CD14-positive monocyte (primary cell): ENCODE data around the gene RAE1. TPM values are rescaled to one million over a fixed set of nuclear protein-coding genes. Genes with fewer than 3 reads are reported as not detected.

ENCODE experiments used
- DNase-seq, 3 donors: peaks; one replicate each; pipeline ENCODE4 v3.0.0-alpha.2; 2011 to 2022
- H2AFZ ChIP-seq: 2 replicates; pipeline ENCODE4 v1.6.0; 2012; ENCODE audit warnings: mild to moderate bottlenecking, low read depth, low read length, inconsistent platforms; ENCODE audit not compliant: insufficient read depth, poor library complexity, severe bottlenecking
- H3K27ac ChIP-seq, 2 donors: 1 replicate in 1 of 2; 2 replicates in 1 of 2; pipeline ENCODE4 v1.5.1; 2012 to 2013; ENCODE audit warnings: low read length in 2 of 2, control low read depth in 1 of 2, inconsistent platforms in 1 of 2, low read depth in 1 of 2, mild to moderate bottlenecking in 1 of 2
- H3K27me3 ChIP-seq, 2 donors: one replicate each; pipeline versions ENCODE4 v1.6.0 to v1.6.1; 2011 to 2013; ENCODE audit warnings: low read length in 2 of 2; ENCODE audit not compliant: control insufficient read depth in 2 of 2, insufficient read depth in 2 of 2
- H3K36me3 ChIP-seq, 2 donors: replicated peaks in 1 of 2; 1 replicate in 1 of 2; 2 replicates in 1 of 2; pipeline versions ENCODE4 v1.5.1 to v1.6.1; 2012 to 2013; ENCODE audit warnings: low read length in 2 of 2, control low read depth in 1 of 2, inconsistent platforms in 1 of 2, mild to moderate bottlenecking in 1 of 2; ENCODE audit not compliant: insufficient read depth in 2 of 2, control insufficient read depth in 1 of 2
- H3K4me1 ChIP-seq, 2 donors: 1 replicate in 1 of 2; 2 replicates in 1 of 2; pipeline versions ENCODE4 v1.5.1 to v1.6.1; 2012 to 2013; ENCODE audit warnings: low read length in 2 of 2, control low read depth in 1 of 2, inconsistent platforms in 1 of 2, mild to moderate bottlenecking in 1 of 2, moderate library complexity in 1 of 2; ENCODE audit not compliant: insufficient read depth in 2 of 2, control insufficient read depth in 1 of 2
- H3K4me2 ChIP-seq: replicated peaks from 2 replicates; pipeline ENCODE3; 2012; ENCODE audit warnings: low read length, moderate library complexity, mild to moderate bottlenecking; ENCODE audit not compliant: poor library complexity, severe bottlenecking; ENCODE audit errors: extremely low read depth
- H3K4me3 ChIP-seq, 3 experiments: fragments of 200-600 bp in 1 of 3; sonication (generic) in 1 of 3; replicated peaks in 1 of 3; 1 replicate in 2 of 3; 2 replicates in 1 of 3; pipeline ENCODE4 v1.5.1; 2011 to 2013; ENCODE audit warnings: low read length in 3 of 3, mild to moderate bottlenecking in 3 of 3, control low read depth in 2 of 3, low read depth in 2 of 3, inconsistent platforms in 1 of 3, moderate library complexity in 1 of 3
- H3K79me2 ChIP-seq: 2 replicates; pipeline ENCODE4 v1.6.0; 2012; ENCODE audit warnings: mild to moderate bottlenecking, control low read depth, inconsistent platforms, low read length, moderate library complexity; ENCODE audit not compliant: insufficient read depth
- H3K9ac ChIP-seq: 2 replicates; pipeline ENCODE4 v1.6.0; 2017; ENCODE audit warnings: low read length, mild to moderate bottlenecking; ENCODE audit not compliant: insufficient read depth, poor library complexity, severe bottlenecking
- H3K9me3 ChIP-seq, 2 donors: replicated peaks in 1 of 2; 1 replicate in 1 of 2; 2 replicates in 1 of 2; pipeline versions ENCODE4 v1.5.1 to v1.6.1; 2012 to 2013; ENCODE audit warnings: low read length in 2 of 2, control low read depth in 1 of 2; ENCODE audit not compliant: control insufficient read depth in 1 of 2, insufficient read depth in 1 of 2
- H4K20me1 ChIP-seq: 2 replicates; pipeline ENCODE4 v1.6.0; 2012; ENCODE audit warnings: mild to moderate bottlenecking, low read length, control low read depth, moderate library complexity; ENCODE audit not compliant: insufficient read depth
- H3K27ac Mint-ChIP-seq, 7 donors: one replicate each; pipeline ENCODE4 v1.8.0; 2020; ENCODE audit warnings: mild to moderate bottlenecking in 7 of 7, mixed read lengths in 7 of 7, moderate library complexity in 6 of 7, inconsistent platforms in 2 of 7
- H3K27me3 Mint-ChIP-seq, 3 donors: one replicate each; pipeline ENCODE4 v1.8.0; 2021 to 2022; ENCODE audit warnings: low read depth in 3 of 3, mild to moderate bottlenecking in 3 of 3, mixed read lengths in 3 of 3, moderate library complexity in 3 of 3, inconsistent platforms in 1 of 3
- H3K36me3 Mint-ChIP-seq, 2 donors: one replicate each; pipeline ENCODE4 v1.8.0; 2020; ENCODE audit warnings: mixed read lengths in 2 of 2, inconsistent platforms in 1 of 2, mild to moderate bottlenecking in 1 of 2
- H3K4me1 Mint-ChIP-seq: one replicate; pipeline ENCODE4 v1.8.0; 2020; ENCODE audit warnings: mild to moderate bottlenecking, mixed read lengths
- H3K4me3 Mint-ChIP-seq, 2 donors: one replicate each; pipeline ENCODE4 v1.8.0; 2020; ENCODE audit warnings: mild to moderate bottlenecking in 2 of 2, mixed read lengths in 2 of 2, moderate library complexity in 1 of 2
- H3K9me3 Mint-ChIP-seq, 7 donors: one replicate each; pipeline ENCODE4 v1.8.0; 2020 to 2022; ENCODE audit warnings: mixed read lengths in 7 of 7, mild to moderate bottlenecking in 6 of 7, moderate library complexity in 6 of 7, inconsistent platforms in 2 of 7
- CTCF ChIP-seq: fragments of 200-600 bp; IDR thresholded peaks from one replicate; pipeline ENCODE4 v1.8.0; 2022; ENCODE audit warnings: antibody characterized with exemption, mild to moderate bottlenecking
- WGBS: methylation state at CpG from one replicate; pipeline ENCODE4 v1.1.5; 2013; ENCODE audit warnings: missing lambda C conversion rate; ENCODE audit not compliant: insufficient coverage; 5-methylcytosine and 5-hydroxymethylcytosine counted together
- intact Hi-C, 2 donors: fragments of 100-400 bp; cut with micrococcal nuclease; formaldehyde crosslinking; loops; one replicate each; pipeline versions ENCODE4 v1.15.0 to v1.15.1; 2023
- polyA plus RNA-seq, 3 donors: library from polyadenylated mRNA; depleted of rRNA in 1 of 3; unstranded in 2 of 3; stranded (reverse) in 1 of 3; fragments of 300-500 nt in 2 of 3; fragments of >200 nt in 1 of 3; fragmentation: Illumina TruSeq in 2 of 3; gene quantifications; 1 replicate in 2 of 3; 2 replicates in 1 of 3; pipeline ENCODE4 v1.2.3, GENCODE V29; 2012 to 2021

The RAE1 gene
- polyA plus RNA-seq, 3 donors: 15.8 to 27.5 (median 21.7) TPM

- TF ChIP-seq CTCF: no peak
- no peak overlapping the region for H3K4me2 ChIP-seq
- peaks cover 9% of the 10 kb centered on the region for H3K4me1 Mint-ChIP-seq
- H3K4me3 Mint-ChIP-seq: no peak overlapping the region
- peak overlapping the region in 2 of 7 donors; percentile 26 to 58 for H3K27ac Mint-ChIP-seq
- H3K9ac ChIP-seq: no peak overlapping the region
- peaks cover 0 to 3% of the 10 kb centered on the region in 2 donors for H3K4me1 ChIP-seq
- H3K27me3 ChIP-seq: no peaks in the 10 kb centered on the region
- H3K27ac ChIP-seq: no peak overlapping the region
- DNase-seq: no peak
- no peak overlapping the region for H2AFZ ChIP-seq
- intact Hi-C loops: no loop called here
- H3K79me2 ChIP-seq: peaks cover 8% of the 10 kb centered on the region
- H3K9me3 ChIP-seq: no peaks in the 10 kb centered on the region
- H3K27me3 Mint-ChIP-seq: peaks cover 1 to 3% (median 3%) of the 10 kb centered on the region in 3 donors
- peaks cover 51% of the 10 kb centered on the region for H4K20me1 ChIP-seq
- peaks cover 0 to 2% (median 0%) of the 10 kb centered on the region in 7 donors for H3K9me3 Mint-ChIP-seq
- no peak overlapping the region for H3K4me3 ChIP-seq
- peaks cover 52 to 60% of the 10 kb centered on the region in 2 donors for H3K36me3 ChIP-seq
- peaks cover 49 to 60% of the 10 kb centered on the region in 2 donors for H3K36me3 Mint-ChIP-seq
- 98% methylated on average over 13 of the region's 16 CpGs for WGBS
These were observed 58.2 kb downstream of the RAE1 start for GRCh38 chr20:57409316-57409671.

- peaks cover 1 to 3% (median 3%) of the 10 kb centered on the region in 3 donors for H3K27me3 Mint-ChIP-seq
- H3K4me3 Mint-ChIP-seq: no peak overlapping the region
- H3K4me2 ChIP-seq: no peak overlapping the region
- H3K79me2 ChIP-seq: peaks cover 4% of the 10 kb centered on the region
- H3K36me3 Mint-ChIP-seq: peaks cover 44 to 55% of the 10 kb centered on the region in 2 donors
- no peak for TF ChIP-seq CTCF
- no peak overlapping the region for H3K27ac ChIP-seq
- peak overlapping the region in 3 of 7 donors; percentile 33 to 78 (median 50) for H3K27ac Mint-ChIP-seq
- no peaks in the 10 kb centered on the region for H3K9me3 ChIP-seq
- no peak overlapping the region for H3K4me3 ChIP-seq
- H3K9me3 Mint-ChIP-seq: peaks cover 0 to 2% (median 0%) of the 10 kb centered on the region in 7 donors
- intact Hi-C loops: no loop called here
- H3K9ac ChIP-seq: no peak overlapping the region
- H3K36me3 ChIP-seq: peaks cover 47 to 54% of the 10 kb centered on the region in 2 donors
- peaks cover 15% of the 10 kb centered on the region for H3K4me1 Mint-ChIP-seq
- DNase-seq: no peak
- no peak overlapping the region for H2AFZ ChIP-seq
- H4K20me1 ChIP-seq: peaks cover 46% of the 10 kb centered on the region
- 46% methylated on average over 10 of the region's 14 CpGs for WGBS
- H3K27me3 ChIP-seq: no peaks in the 10 kb centered on the region
- H3K4me1 ChIP-seq: peaks cover 4 to 8% of the 10 kb centered on the region in 2 donors
These were observed 58.8 kb downstream of the RAE1 start for GRCh38 chr20:57409672-57410397.
